ENCODE data around the gene SLC66A2. TPM values are rescaled to one million over a fixed set of nuclear protein-coding genes. Genes with fewer than 3 reads are reported as not detected.

The SLC66A2 gene
- total RNA-seq, 1 donor from 2014 or later: 22.7 TPM

DNA sequence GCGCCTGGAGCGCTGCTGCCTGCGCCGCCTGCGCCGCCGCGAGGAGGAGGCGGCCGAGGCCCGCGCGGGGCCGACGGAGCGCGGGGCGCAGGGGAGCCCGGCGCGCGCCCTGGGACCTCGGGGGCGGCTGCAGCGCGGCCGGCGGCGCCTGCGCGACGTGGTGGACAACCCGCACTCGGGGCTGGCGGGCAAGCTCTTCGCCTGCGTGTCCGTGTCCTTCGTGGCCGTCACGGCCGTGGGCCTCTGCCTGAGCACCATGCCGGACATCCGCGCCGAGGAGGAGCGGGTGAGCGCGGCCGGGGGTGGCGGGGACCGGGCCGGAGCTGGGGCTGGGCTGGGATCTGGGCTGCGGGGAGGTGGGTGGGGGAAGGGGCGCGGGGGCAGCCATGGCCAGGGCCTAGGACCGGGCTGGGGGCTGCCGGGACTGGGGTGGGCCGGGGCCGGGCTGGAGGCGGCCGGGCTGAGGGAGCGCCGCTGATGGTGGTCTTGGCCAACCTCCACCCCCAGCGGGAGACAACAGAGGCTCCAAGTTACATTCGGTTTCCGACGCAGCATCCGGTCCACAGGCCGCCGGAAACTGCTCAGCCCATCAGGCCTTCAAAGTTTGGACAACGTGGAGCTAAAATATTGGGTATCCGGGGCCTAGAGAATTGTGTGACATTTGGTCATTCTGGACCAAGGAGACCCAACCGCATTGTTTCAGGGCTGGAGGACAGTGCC, 87.3 kb downstream of the SLC66A2 start:
- no peak for DNase-seq

DNA sequence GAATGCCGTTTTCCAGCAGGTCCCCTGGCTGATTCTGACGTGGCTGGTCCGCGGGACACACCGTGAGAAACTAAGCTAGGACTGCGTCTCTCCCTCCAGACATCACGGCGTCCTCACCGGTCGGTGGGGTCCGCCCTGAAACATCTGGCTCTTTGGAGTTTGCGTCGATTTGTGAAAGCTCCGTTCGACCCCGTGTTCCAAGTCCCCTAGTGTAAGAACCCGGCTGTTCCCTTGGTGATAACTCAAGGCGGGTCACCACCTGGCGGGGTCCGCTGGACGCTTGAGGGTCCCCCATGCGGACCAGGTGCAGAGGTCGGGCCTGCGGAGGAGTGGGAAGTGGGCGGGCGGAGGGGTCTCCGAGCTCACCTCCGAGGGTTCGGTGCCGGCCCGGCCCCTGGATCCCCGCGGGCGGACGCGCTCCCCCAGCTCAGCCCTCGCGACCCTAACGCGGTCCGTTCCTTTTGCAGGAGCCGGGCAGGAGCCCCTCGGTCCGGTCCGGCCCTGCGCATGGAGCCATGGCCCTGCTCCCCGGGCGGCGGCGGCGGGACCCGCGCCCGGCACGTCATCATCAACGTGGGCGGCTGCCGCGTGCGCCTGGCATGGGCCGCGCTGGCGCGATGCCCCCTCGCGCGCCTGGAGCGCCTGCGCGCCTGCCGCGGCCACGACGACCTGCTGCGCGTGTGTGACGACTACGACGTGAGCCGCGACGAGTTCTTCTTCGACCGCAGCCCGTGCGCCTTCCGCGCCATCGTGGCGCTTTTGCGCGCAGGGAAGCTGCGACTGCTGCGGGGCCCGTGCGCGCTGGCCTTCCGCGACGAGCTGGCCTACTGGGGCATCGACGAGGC, 88.1 kb downstream of the SLC66A2 start:
- DNase-seq: no peak

DNA sequence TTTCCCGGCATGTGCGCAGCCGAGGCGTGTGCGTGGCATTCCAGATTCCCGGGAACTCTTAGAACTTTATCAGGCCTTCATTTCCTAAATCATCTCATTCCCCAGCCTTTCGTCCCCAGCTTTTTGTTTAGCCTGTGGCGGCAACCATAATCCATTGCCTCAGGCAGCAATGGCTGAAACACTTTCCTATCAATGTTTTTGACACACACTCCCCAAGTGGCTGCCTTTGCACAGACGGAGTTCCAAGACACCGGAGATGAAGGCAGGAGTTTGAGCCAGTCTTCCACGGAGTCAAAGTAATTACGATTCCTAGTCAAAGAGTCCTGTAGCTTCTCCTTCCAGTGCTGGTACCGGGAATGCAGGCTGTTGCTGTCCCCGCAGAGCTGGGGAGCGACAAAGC, 88.9 kb downstream of the SLC66A2 start:
- DNase-seq: no peak

DNA sequence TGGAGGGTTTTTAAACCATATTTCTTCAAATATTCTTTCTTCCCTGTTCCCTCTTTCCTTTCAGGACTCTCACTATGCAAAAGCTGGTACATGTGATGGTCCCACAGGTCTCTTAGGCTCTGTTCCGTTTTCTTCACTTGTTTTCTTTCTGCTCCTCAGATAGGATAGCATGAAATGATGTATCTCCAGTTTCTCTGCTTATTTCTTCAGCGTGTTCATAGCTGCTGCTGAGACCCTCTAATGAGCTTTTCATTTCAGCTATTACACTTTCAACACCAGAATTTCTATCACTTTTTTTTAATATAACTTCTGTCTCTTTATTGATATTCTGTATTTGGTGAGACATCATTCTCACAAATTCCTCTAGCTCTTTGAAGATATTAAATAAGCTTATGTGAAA, 89.8 kb downstream of the SLC66A2 start:
- DNase-seq: no peak

DNA sequence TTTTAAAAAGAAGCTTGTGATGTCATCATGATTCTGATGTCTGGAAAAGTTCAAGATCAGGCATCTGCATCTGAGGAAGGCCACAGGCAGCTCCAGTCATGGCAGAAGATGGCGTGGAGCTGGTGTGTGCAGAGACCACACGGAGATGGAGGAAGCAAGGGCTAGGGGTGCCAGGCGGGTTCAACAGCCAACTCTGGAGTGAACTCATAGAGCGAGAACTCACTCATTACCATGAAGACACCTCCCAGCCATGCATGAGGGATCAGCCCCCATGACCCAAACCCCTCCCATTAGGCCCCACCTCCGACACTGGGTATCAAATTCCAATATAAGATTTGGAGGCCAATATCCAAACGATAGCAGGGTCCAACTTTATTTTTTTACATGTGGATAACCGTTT, 92.1 kb downstream of the SLC66A2 start:
- DNase-seq: no peak

DNA sequence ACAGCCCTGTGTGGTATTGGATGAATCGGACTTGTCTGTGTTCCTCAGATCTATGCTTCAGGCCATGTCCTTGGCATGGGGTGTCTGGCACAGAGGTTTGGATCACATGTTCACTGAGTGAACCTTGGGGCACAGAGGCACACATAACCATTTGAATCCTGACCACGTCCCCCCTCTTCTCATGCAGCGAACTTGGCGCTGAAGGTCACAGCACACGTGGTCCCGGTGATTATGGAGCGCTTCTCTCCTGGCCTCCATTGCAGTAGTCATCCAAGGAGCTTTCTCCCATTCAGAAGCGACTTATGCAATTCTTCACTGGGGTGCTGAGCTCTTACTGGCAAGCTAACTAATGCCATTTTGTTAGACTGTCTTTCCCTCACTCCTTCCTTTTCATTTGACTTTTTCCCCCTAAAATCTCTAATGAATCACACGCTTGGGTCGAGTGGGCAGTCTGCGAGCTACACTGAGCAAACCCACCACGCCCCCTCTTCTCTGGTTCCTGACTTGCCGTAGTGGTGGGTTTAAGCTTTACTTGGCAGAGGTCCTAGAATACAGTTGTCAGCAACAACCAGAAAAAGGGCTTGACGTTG, 94.3 kb downstream of the SLC66A2 start:
- no peak for DNase-seq

DNA sequence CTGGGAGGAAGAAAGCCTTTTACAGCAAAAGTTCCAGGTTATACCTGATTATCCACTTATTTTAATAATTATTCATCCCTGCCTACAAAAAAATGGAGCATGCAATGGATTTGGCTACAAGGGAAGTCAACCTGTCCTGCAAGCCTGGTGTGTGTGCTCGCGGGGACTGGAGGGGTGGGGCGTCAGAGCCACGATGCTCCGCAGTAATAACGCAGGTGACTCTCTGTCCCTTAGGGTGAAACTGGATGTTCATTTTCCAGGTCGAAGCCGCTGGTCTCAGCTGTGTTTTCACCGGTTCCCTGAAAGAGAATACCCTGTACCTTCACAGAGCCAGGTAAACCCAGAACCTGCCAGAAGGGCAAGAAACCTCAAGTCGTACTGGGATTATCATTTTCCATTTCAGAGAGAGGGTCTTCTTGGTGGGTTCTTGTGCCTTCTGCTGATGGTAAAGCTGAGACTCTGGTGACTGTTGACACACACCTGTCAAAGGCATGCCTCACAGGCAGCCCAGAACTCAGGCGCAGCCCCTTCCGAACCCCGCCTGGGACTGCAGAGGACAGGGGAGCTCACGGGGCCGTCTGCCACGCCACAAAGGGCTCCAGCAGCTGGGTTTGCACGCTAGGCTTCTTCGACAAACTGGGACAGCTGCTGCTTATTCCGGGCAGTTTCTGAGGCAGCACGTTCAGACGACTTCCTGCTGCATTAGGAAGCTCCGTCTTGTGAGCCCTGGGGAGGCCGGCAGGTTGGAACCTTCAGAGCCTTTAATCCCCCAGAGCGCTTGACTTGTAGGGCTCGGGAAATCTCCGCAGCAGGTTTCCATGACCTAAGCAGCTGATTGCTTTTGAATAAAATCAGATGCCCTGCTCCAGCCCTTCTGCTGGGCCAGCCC, 95.1 kb downstream of the SLC66A2 start:
- DNase-seq: no peak

DNA sequence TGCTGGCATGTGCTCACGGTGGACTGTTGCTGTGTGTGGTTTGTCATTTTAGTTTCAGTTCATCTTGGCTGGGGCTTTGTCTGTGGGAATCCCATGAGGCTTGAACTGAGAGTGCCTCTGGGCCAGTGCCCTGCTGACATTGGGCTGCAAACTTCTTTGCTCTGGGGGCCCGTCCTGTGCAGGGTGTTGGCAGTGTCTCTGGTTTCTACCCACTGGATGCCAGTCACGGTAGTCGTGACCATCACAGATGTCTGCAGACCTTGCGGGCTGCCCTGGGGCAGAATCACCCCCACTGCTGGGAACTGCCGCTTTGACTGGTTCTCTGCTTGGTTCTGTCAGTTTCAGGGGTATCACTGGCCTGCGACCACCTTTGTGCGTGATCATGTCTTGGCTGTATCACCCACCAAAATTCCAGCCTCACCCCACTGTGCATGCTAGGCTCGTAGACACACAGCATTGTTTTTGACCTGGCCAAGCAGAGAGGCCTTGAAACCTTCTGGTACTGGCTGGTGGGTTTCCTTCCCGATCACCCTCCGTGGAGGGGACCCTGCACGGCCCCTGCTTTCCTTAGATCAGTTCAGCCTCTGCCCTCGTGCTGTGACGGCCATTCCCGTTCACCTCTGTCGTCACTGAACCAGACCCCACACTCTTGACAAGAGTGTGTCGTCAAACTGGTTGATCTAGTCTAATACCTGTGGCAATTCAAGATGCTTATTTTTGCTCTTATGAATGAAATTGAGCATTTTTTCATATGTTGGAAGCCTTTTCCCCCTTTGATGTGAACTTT, 96.1 kb downstream of the SLC66A2 start:
- no peak for DNase-seq

DNA sequence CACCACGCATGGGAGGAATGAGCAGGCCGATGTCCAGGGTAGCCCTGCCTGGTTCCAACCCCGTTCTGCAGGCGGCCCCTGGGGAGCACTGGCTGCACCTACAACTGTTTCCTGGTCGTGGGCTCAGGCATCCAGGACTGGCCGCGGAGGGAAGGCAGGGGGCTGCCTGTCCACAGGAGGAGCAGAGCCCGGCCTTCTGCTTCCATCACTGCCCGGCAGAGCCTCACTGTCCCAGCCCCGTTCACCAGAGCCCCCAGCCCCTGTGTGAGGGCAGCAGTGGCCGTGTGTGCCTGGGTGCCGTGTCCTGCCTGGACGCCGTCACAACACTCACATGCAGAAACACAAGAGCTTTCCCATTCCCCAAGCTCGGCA, 97.5 kb downstream of the SLC66A2 start:
- DNase-seq: no peak

DNA sequence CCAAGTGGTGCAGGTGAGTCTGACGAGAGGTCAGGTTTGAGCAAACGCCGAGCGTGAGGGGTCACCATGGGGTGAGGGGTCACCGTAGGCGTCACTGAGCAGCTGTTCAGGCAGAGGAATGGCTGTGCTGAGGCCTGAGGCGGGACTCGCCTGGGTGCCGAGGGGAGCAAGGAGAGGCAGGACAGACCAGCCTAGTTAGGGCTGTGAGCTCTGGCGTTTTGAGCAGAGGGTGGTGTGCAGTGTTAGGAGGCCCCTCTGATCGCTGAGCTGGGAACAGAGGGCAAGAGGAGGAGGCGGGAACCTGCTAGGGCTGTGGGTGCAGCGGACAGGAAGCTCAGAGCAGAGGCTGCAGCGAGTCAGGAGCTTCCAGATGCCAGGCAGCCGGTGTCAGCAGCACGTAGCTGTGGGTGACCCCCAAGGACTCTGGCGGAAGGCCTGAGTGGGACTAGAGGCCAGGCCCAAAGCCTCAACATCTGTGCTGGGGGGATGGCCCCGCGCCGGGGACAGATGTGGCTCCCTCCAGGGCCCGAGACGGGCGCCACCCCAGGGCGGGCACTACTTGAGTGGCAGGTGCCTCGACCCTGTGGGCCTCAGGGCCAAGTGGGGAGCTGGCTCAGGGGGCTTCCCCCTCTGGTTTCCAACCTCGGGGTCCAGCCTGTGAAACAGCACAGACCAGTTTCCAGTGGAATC, 98.0 kb downstream of the SLC66A2 start:
- DNase-seq: no peak

DNA sequence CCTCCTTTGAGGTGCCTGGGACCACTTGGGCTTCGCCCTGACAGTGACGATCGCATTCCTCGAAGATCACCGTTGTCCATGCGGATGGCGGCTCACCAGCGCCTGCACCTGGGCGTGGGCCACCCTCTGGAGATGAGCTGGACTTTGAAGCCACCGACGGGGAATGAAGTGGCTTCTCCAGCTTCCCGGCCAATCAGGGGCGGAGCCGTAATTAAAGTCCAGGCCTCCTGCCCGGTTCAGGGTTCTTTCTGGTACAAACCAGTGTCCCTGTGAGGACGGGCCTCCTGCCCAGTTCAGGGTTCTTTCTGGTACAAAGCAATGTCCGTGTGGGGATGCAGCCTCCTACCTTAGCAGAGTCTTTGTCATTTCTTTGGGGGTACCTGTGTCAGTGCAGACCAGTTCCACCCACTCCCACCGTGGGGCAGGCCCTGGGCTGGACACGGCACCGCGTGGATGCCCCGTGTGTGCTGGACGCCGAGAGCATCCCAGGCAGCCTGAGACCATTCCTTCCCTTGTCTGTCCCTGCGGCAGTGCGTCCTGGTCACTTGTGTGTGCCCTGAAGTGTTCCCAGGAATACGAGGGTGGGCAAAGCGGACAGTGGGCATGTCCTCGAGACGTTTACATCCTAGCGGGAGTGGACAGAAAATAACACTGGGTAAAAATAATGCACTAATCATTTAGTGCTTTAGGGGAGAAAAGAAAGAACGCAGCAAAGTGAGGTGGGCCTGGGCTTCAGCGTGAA, 98.7 kb downstream of the SLC66A2 start:
- no peak for DNase-seq

Other genes with a start within 250 kb of the SLC66A2 start
- gene KCNG2, start 153.7 kb downstream of the SLC66A2 start, total RNA-seq: 0.49 TPM
- gene HSBP1L1, start 13.0 kb upstream of the SLC66A2 start, total RNA-seq: 9.8 TPM
- gene TXNL4A, start 36.9 kb upstream of the SLC66A2 start, total RNA-seq: 22.9 TPM
- gene RBFA, start 82.8 kb upstream of the SLC66A2 start, total RNA-seq: 33.4 TPM
- 14.8 TPM for gene ADNP2, start 157.6 kb upstream of the SLC66A2 start, total RNA-seq

Data from skin of body (tissue), 2 donors.